ENCODE results near the gene AMZ1.

DNA sequence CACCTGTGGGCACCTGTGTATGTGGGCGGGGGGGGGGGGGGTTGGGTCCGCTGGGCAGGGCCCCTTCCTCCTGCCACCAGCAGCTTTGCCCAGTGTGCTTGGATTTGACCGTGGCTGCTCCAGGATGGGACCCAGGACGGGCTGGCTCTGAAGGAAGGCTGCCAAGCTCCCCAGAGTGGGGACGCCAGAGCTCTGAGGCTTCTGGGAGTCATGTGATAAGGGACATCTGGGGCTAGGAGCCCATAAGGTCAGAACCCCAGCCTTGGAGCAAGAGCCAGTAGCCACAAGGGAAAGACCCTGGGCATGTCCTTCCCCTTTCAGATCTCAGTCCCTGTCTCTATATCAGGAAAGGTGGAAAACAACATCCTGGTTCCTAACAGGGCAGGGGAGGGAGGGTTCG, 21.8 kb upstream of the AMZ1 start:
- TF ChIP-seq POLR2A (IDR thresholded peaks at IDR 0.05), result no peak
- no peak for TF ChIP-seq CTCF (IDR thresholded peaks at IDR 0.05)
- no peak for TF ChIP-seq POLR2AphosphoS5 (IDR thresholded peaks at IDR 0.05)
